ENCODE data around the gene LPGAT1. TPM values are rescaled to one million over a fixed set of nuclear protein-coding genes. Genes with fewer than 3 reads are reported as not detected.

The LPGAT1 gene
- total and polyA plus RNA-seq, 2 of the 13 experiments (the other 11 are each of a cell fraction or from before 2014, with no cell fraction given), result 12.1 to 48.3 TPM

GRCh38 chr1:211704543-211704942 is 126.0 kb downstream of the LPGAT1 start (continued):
- TF ChIP-seq ZFY (CRISPR knock-in tag; IDR thresholded peaks at IDR 0.05), result no peak
- TF ChIP-seq ZNF737 (CRISPR knock-in tag; IDR thresholded peaks at IDR 0.05; ENCODE audit: borderline replicate concordance), result no peak
- no peak for TF ChIP-seq HNRNPH1 (optimal IDR thresholded peaks at IDR 0.05; ENCODE audit: low read depth, low read length)
- no peak for TF ChIP-seq ZNF33B (CRISPR knock-in tag; IDR thresholded peaks at IDR 0.05)
- TF ChIP-seq ZNF17 (CRISPR knock-in tag; IDR thresholded peaks at IDR 0.05), result no peak
- no peak for TF ChIP-seq ZBTB3 (CRISPR knock-in tag; IDR thresholded peaks at IDR 0.05; ENCODE audit: borderline replicate concordance, low read depth)

GRCh38 chr1:211703812-211704537 is 126.6 kb downstream of the LPGAT1 start:
- no peak for FAIRE-seq

More at GRCh38 chr1:211703812-211704537, 126.6 kb downstream of the LPGAT1 start:
- ChIA-PET POLR2A (no interaction called here), CTCF (ENCODE audit: low intra/inter-chr PET ratio, low total read pairs) (no interaction called here)
- Histone ChIP-seq H3K9ac (ENCODE audit: insufficient read depth, low read depth, low read length) (no peak overlapping the region), H3K4me2 (ENCODE audit: low read depth, low read length) (no peak overlapping the region), H3K4me3 (replicated peaks in 1 of 3; ENCODE audit: insufficient read depth in 1 of 3, low read depth in 2 of 3, low read length in 3 of 3) (no peak overlapping the region), H3K36me3 (replicated peaks in 1 of 2; ENCODE audit: control insufficient read depth in 1 of 2, insufficient read depth in 2 of 2, low read length in 2 of 2) (no peaks in the 10 kb centered on the region), H3K4me1 (ENCODE audit: insufficient read depth, low read length) (peaks cover 18% of the 10 kb centered on the region), H3K27me3 (ENCODE audit: control insufficient read depth in 1 of 2, insufficient read depth in 2 of 2, low read length in 2 of 2) (peaks cover 3 to 18% of the 10 kb centered on the region in 2 experiments; a peak in 2 of 5 replicates), H2AFZ (ENCODE audit: low read length) (no peak overlapping the region), H3K79me2 (ENCODE audit: insufficient read depth, low read length) (no peaks in the 10 kb centered on the region), H3K9me3 (ENCODE audit: low read length) (no peaks in the 10 kb centered on the region), H3K27ac (ENCODE audit: extremely low read length, insufficient read depth, low read length) (no peak overlapping the region), H4K20me1 (ENCODE audit: insufficient read depth, low read length) (no peaks in the 10 kb centered on the region)
- in situ Hi-C loops (cut with HindIII; ENCODE audit: extremely low pct_ligation_motif_present, low pct_unique_long_range_greater_than_20kb), result no loop called here
- TF ChIP-seq ZNF749 (CRISPR knock-in tag; IDR thresholded peaks at IDR 0.05; ENCODE audit: borderline replicate concordance) (no peak), ZNF850 (CRISPR knock-in tag; conservative IDR thresholded peaks at IDR 0.05) (no peak), ZNF773 (CRISPR knock-in tag; IDR thresholded peaks at IDR 0.05; ENCODE audit: borderline replicate concordance) (no peak), HMGXB3 (CRISPR knock-in tag; IDR thresholded peaks at IDR 0.05; ENCODE audit: borderline replicate concordance) (no peak), CENPX (CRISPR knock-in tag; IDR thresholded peaks at IDR 0.05) (no peak), NPAS2 (CRISPR knock-in tag; IDR thresholded peaks at IDR 0.05; ENCODE audit: borderline replicate concordance) (no peak), HDAC1 (CRISPR knock-in tag; IDR thresholded peaks at IDR 0.05) (no peak)
- TF ChIP-seq, protein P1, sequence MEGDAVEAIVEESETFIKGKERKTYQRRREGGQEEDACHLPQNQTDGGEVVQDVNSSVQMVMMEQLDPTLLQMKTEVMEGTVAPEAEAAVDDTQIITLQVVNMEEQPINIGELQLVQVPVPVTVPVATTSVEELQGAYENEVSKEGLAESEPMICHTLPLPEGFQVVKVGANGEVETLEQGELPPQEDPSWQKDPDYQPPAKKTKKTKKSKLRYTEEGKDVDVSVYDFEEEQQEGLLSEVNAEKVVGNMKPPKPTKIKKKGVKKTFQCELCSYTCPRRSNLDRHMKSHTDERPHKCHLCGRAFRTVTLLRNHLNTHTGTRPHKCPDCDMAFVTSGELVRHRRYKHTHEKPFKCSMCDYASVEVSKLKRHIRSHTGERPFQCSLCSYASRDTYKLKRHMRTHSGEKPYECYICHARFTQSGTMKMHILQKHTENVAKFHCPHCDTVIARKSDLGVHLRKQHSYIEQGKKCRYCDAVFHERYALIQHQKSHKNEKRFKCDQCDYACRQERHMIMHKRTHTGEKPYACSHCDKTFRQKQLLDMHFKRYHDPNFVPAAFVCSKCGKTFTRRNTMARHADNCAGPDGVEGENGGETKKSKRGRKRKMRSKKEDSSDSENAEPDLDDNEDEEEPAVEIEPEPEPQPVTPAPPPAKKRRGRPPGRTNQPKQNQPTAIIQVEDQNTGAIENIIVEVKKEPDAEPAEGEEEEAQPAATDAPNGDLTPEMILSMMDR (CRISPR knock-in tag; IDR thresholded peaks at IDR 0.05), result no peak
- TF ChIP-seq, protein P2, sequence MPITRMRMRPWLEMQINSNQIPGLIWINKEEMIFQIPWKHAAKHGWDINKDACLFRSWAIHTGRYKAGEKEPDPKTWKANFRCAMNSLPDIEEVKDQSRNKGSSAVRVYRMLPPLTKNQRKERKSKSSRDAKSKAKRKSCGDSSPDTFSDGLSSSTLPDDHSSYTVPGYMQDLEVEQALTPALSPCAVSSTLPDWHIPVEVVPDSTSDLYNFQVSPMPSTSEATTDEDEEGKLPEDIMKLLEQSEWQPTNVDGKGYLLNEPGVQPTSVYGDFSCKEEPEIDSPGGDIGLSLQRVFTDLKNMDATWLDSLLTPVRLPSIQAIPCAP (CRISPR knock-in tag; IDR thresholded peaks at IDR 0.05; ENCODE audit: low read depth), result no peak
- BruUV-seq (replicated peaks), result no TSS peak
- intact Hi-C loops (cut with micrococcal nuclease; ENCODE audit: unreplicated experiment), result no loop called here
- ATAC-seq, result no peak
- no peak for DNase-seq (ENCODE audit: low spot score)
- 50% methylated on average over 8 of the region's 11 CpGs for WGBS (ENCODE audit: low lambda C conversion rate)

Data from HepG2 (cell line).